Endothelial cell of umbilical vein (primary cell): Measurements from ENCODE around the gene PRRT1. TPM values are rescaled to one million over a fixed set of nuclear protein-coding genes. Genes with fewer than 3 reads are reported as not detected.

Experiments
- BruUV-seq: library from RNA; stranded (reverse); fragments of 400-500 nt; replicated peaks from 2 replicates; lab custom pipeline; 2021; lab: Mats Ljungman, UMichigan
- CTCF ChIA-PET: fragments of 300-600, 350-600 bp; sonication (Branson Sonifier 250); formaldehyde crosslinking; loops from one replicate; lab custom pipeline; 2021; ENCODE audit warnings: antibody characterized with exemption, inconsistent platforms; lab: Charles Lee
- POLR2A ChIA-PET: fragments of 300-600, 350-600 bp; sonication (Branson Sonifier 250); formaldehyde crosslinking; loops from one replicate; lab custom pipeline; 2021; ENCODE audit warnings: antibody characterized with exemption, inconsistent platforms; lab: Charles Lee
- DNase-seq: peaks from one replicate; pipeline ENCODE4 v3.0.0-alpha.2; 2011; ENCODE audit warnings: low read depth, low spot score
- FAIRE-seq: peaks from 2 replicates; lab custom pipeline; 2011; peaks lifted over from hg19 to GRCh38; lab: Jason Lieb, UNC
- H2AFZ ChIP-seq: 2 replicates; pipeline ENCODE4 v1.6.0; 2012; ENCODE audit warnings: low read depth, low read length, control low read depth, inconsistent platforms
- H3K27ac ChIP-seq: 2 replicates; pipeline ENCODE4 v1.5.1; 2011; ENCODE audit warnings: low read depth, mild to moderate bottlenecking, control low read depth, low read length, moderate library complexity; ENCODE audit not compliant: insufficient read depth
- H3K27me3 ChIP-seq, 2 experiments: 2 replicates each; pipeline versions ENCODE4 v1.6.0 to v1.6.1; 2011; ENCODE audit warnings: low read length in 2 of 2, mixed read lengths in 1 of 2; ENCODE audit not compliant: control insufficient read depth in 2 of 2, insufficient read depth in 2 of 2
- H3K36me3 ChIP-seq, 2 experiments: 2 replicates in 1 of 2; 3 replicates in 1 of 2; pipeline ENCODE4 v1.5.1; 2011; ENCODE audit warnings: low read length in 2 of 2, mild to moderate bottlenecking in 1 of 2, moderate library complexity in 1 of 2; ENCODE audit not compliant: control insufficient read depth in 2 of 2, insufficient read depth in 2 of 2; ENCODE audit errors: extremely low read depth in 1 of 2
- H3K4me1 ChIP-seq: 3 replicates; pipeline ENCODE4 v1.5.1; 2011; ENCODE audit warnings: mild to moderate bottlenecking, low read length; ENCODE audit not compliant: control insufficient read depth, insufficient read depth; ENCODE audit errors: extremely low read depth
- H3K4me2 ChIP-seq: 2 replicates; pipeline ENCODE4 v1.6.1; 2011; ENCODE audit warnings: low read length, control low read depth, mixed read lengths; ENCODE audit not compliant: insufficient read depth
- H3K4me3 ChIP-seq, 3 experiments: fragments of 200-600 bp in 1 of 3; sonication (generic), shearing (Covaris generic) in 1 of 3; replicated peaks in 1 of 3; 2 replicates each; pipeline ENCODE4 v1.5.1; 2011 to 2016; ENCODE audit warnings: control low read depth in 3 of 3, low read length in 3 of 3, mild to moderate bottlenecking in 2 of 3, inconsistent platforms in 1 of 3, low read depth in 1 of 3, moderate library complexity in 1 of 3; ENCODE audit not compliant: insufficient read depth in 1 of 3
- H3K79me2 ChIP-seq: 2 replicates; pipeline ENCODE4 v1.6.0; 2012; ENCODE audit warnings: low read length, inconsistent platforms; ENCODE audit not compliant: control insufficient read depth, insufficient read depth
- H3K9ac ChIP-seq: replicated peaks from 2 replicates; pipeline ENCODE3; 2011; ENCODE audit warnings: low read length, control low read depth; ENCODE audit not compliant: insufficient read depth; ENCODE audit errors: extremely low read depth
- H3K9me1 ChIP-seq: replicated peaks from 3 replicates; pipeline ENCODE4 v1.6.0; 2011; ENCODE audit warnings: mild to moderate bottlenecking, low read length; ENCODE audit not compliant: control insufficient read depth, insufficient read depth; ENCODE audit errors: extremely low read depth
- H3K9me3 ChIP-seq: replicated peaks from 2 replicates; pipeline ENCODE4 v1.5.1; 2012; ENCODE audit warnings: low read length, inconsistent platforms; ENCODE audit not compliant: control insufficient read depth, insufficient read depth
- H4K20me1 ChIP-seq: replicated peaks from 2 replicates; pipeline ENCODE3; 2011; ENCODE audit warnings: mild to moderate bottlenecking, low read length; ENCODE audit not compliant: control insufficient read depth, insufficient read depth; ENCODE audit errors: extremely low read depth
- CTCF ChIP-seq, 2 donors: IDR thresholded peaks; 1 replicate in 1 of 2; 2 replicates in 1 of 2; pipeline ENCODE4 v1.5.1; 2011; ENCODE audit warnings: low read length in 2 of 2, mild to moderate bottlenecking in 2 of 2, moderate library complexity in 2 of 2, control low read depth in 1 of 2, inconsistent platforms in 1 of 2, low read depth in 1 of 2; ENCODE audit not compliant: insufficient read depth in 1 of 2; ENCODE audit errors: extremely low read depth in 1 of 2
- EZH2 ChIP-seq: IDR thresholded peaks from 2 replicates; pipeline ENCODE4 v1.6.1; 2012; ENCODE audit warnings: borderline replicate concordance, low read depth, mild to moderate bottlenecking, moderate library complexity, low read length, inconsistent platforms; ENCODE audit not compliant: severe bottlenecking
- FOS ChIP-seq: IDR thresholded peaks from 2 replicates; pipeline ENCODE4 v1.6.1; 2011; ENCODE audit warnings: mild to moderate bottlenecking, low read length, moderate library complexity, borderline replicate concordance; ENCODE audit not compliant: insufficient read depth
- GATA2 ChIP-seq: IDR thresholded peaks from 2 replicates; pipeline ENCODE4 v1.7.0; 2011; ENCODE audit warnings: low read depth, mild to moderate bottlenecking, moderate library complexity, mixed read lengths, low read length; ENCODE audit not compliant: insufficient read length, insufficient read depth
- JUN ChIP-seq: IDR thresholded peaks from 2 replicates; pipeline ENCODE4 v1.6.1; 2011; ENCODE audit warnings: borderline replicate concordance, low read depth; ENCODE audit not compliant: insufficient read length, insufficient read depth
- MAX ChIP-seq: IDR thresholded peaks from 2 replicates; pipeline ENCODE4 v1.6.1; 2011; ENCODE audit not compliant: insufficient read depth, insufficient read length
- MYC ChIP-seq: IDR thresholded peaks from one replicate; pipeline ENCODE4 v1.6.1; 2011; ENCODE audit warnings: mild to moderate bottlenecking, low read depth, low read length
- POLR2A ChIP-seq: IDR thresholded peaks from 2 replicates; pipeline ENCODE4 v1.6.1; 2012; ENCODE audit warnings: low read depth, mild to moderate bottlenecking, control low read depth, low read length
- POLR2AphosphoS5 ChIP-seq: IDR thresholded peaks from 2 replicates; pipeline ENCODE4 v1.6.1; 2012; ENCODE audit warnings: low read depth, mild to moderate bottlenecking, control low read depth, low read length, moderate library complexity; ENCODE audit not compliant: insufficient read depth
- dilution Hi-C: fragments of 300-500 bp; cut with MboI; formaldehyde crosslinking; loops from one replicate; pipeline ENCODE4 v1.15.0; 2019; ENCODE audit warnings: low sequenced_read_pairs; ENCODE audit not compliant: extremely low pct_ligation_motif_present
- intact Hi-C: fragments of 100-400 bp; cut with micrococcal nuclease; formaldehyde crosslinking; loops from one replicate; pipeline ENCODE4 v1.10.0; 2022
- polyA plus RNA-seq, 4 experiments: library from polyadenylated mRNA; depleted of rRNA in 3 of 4; stranded (reverse) in 3 of 4; unstranded in 1 of 4; fragments of >200 nt; gene quantifications; 2 replicates each; pipeline versions ENCODE4 v1.2.1 to v1.2.3, GENCODE V29; 2011 to 2012; ENCODE audit warnings: missing spikeins in 1 of 4
- total RNA-seq: library from RNA; stranded (reverse); gene quantifications from 2 replicates; pipeline ENCODE4 v1.2.3, GENCODE V29; 2021

Gene PRRT1
- total and polyA plus RNA-seq, 2 donors (not counting 3 experiments of a cell fraction or from before 2014, with no cell fraction given), result 0.55 to 1.3 TPM

- no peaks in the 10 kb centered on the region for H3K9me3 ChIP-seq
- POLR2A ChIA-PET, result no interaction called here
- H2AFZ ChIP-seq, result no peak overlapping the region
- no peaks in the 10 kb centered on the region for H4K20me1 ChIP-seq
- FAIRE-seq (no peak), DNase-seq (no peak)
- H3K4me2 ChIP-seq, result no peak overlapping the region
- TF ChIP-seq FOS, result no peak
- no peak for TF ChIP-seq MAX
- no peak for TF ChIP-seq GATA2
- TF ChIP-seq MYC, result no peak
- TF ChIP-seq JUN, result no peak
- TF ChIP-seq POLR2AphosphoS5, result no peak
- TF ChIP-seq CTCF (IDR thresholded peaks at IDR 0.05; ENCODE audit: extremely low read depth in 1 of 2, insufficient read depth in 1 of 2, low read depth in 1 of 2, low read length in 2 of 2), result no peak
- TF ChIP-seq EZH2, result no peak
- TF ChIP-seq POLR2A, result no peak
- H3K27ac ChIP-seq, result no peak overlapping the region
- peaks cover 5 to 10% of the 10 kb centered on the region in 2 experiments for H3K27me3 ChIP-seq
- peaks cover 11% of the 10 kb centered on the region for H3K79me2 ChIP-seq
- H3K4me1 ChIP-seq, result peaks cover 20% of the 10 kb centered on the region
- CTCF ChIA-PET, result interaction anchor here (2.2 kb wide), 1 partner anchor 12 kb away, joined by 9 read pairs; no protein-coding TSS in a partner anchor
- no peaks in the 10 kb centered on the region for H3K9me1 ChIP-seq
- H3K36me3 ChIP-seq, result peaks cover 0 to 2% of the 10 kb centered on the region in 2 experiments
- intact Hi-C loops (no loop called here), dilution Hi-C loops (no loop called here)
- H3K4me3 ChIP-seq, result no peak overlapping the region
- no peak overlapping the region for H3K9ac ChIP-seq
- BruUV-seq, result no TSS peak
These were observed 20.2 kb downstream of the PRRT1 start for GRCh38 chr6:32131439-32131948.
